GM12891 (cell line): ENCODE measurements around the gene SLC5A10.

Experiments
- DNase-seq: peaks from one replicate; pipeline ENCODE4 v3.0.0; 2011; ENCODE audit warnings: low spot score; ENCODE audit not compliant: insufficient read length
- FAIRE-seq: peaks from 2 replicates; lab custom pipeline; 2011; peaks lifted over from hg19 to GRCh38; lab: Jason Lieb, UNC
- PAX5 ChIP-seq: IDR thresholded peaks from 2 replicates; pipeline ENCODE4 v1.6.1; 2011; ENCODE audit warnings: low read length, moderate library complexity, mild to moderate bottlenecking; ENCODE audit not compliant: insufficient read depth, severe bottlenecking
- POLR2A ChIP-seq: IDR thresholded peaks from 2 replicates; pipeline ENCODE4 v1.6.1; 2011; ENCODE audit warnings: low read depth, low read length, control low read depth
- POLR2AphosphoS5 ChIP-seq: IDR thresholded peaks from 2 replicates; pipeline ENCODE4 v1.6.1; 2011; ENCODE audit warnings: low read depth, low read length, control low read depth
- POU2F2 ChIP-seq: IDR thresholded peaks from 2 replicates; pipeline ENCODE4 v1.6.1; 2011; ENCODE audit warnings: low read depth, mild to moderate bottlenecking, control low read depth, low read length, moderate library complexity
- SPI1 ChIP-seq: IDR thresholded peaks from 2 replicates; pipeline ENCODE4 v1.6.1; 2011; ENCODE audit warnings: low read depth, low read length, control low read depth
- TAF1 ChIP-seq: IDR thresholded peaks from 2 replicates; pipeline ENCODE4 v1.6.1; 2011; ENCODE audit warnings: low read depth, low read length, control low read depth

The SLC5A10 gene

GRCh38 chr17:18963126-18964017 is 11.4 kb downstream of the SLC5A10 start:
- TF ChIP-seq PAX5, result no peak
- no peak for TF ChIP-seq SPI1
- TF ChIP-seq POLR2AphosphoS5, result no peak
- no peak for TF ChIP-seq POU2F2
- TF ChIP-seq TAF1, result no peak
- TF ChIP-seq POLR2A, result no peak
- DNase-seq (no peak), FAIRE-seq (no peak)

- TF ChIP-seq POLR2AphosphoS5 (no peak), SPI1 (no peak), POU2F2 (no peak), POLR2A (no peak), PAX5 (no peak), TAF1 (no peak)
- no peak for DNase-seq
- no peak for FAIRE-seq
Measured at GRCh38 chr17:18964018-18964351, 12.0 kb downstream of the SLC5A10 start.

- FAIRE-seq, result no peak
- no peak for TF ChIP-seq POLR2A
- no peak for TF ChIP-seq PAX5
- no peak for TF ChIP-seq TAF1
- TF ChIP-seq SPI1, result no peak
Measured at GRCh38 chr17:18964550-18964949, 12.6 kb downstream of the SLC5A10 start.

GRCh38 chr17:18965530-18966236 is 13.7 kb downstream of the SLC5A10 start:
- TF ChIP-seq SPI1 (no peak), POLR2AphosphoS5 (no peak), POU2F2 (no peak), TAF1 (no peak), POLR2A (no peak), PAX5 (no peak)
- no peak for DNase-seq
- FAIRE-seq, result no peak

More at GRCh38 chr17:18964550-18964949, 12.6 kb downstream of the SLC5A10 start:
- DNase-seq, result no peak

- DNase-seq (no peak), FAIRE-seq (peak; percentile 40)
- no peak for TF ChIP-seq POU2F2
- TF ChIP-seq PAX5, result no peak
- no peak for TF ChIP-seq POLR2AphosphoS5
- no peak for TF ChIP-seq SPI1
Measured at GRCh38 chr17:18966831-18967624, 15.1 kb downstream of the SLC5A10 start.

- FAIRE-seq, result no peak
- TF ChIP-seq POU2F2 (no peak), PAX5 (no peak), TAF1 (no peak), POLR2AphosphoS5 (no peak), POLR2A (no peak), SPI1 (no peak)
- DNase-seq, result no peak
Measured at GRCh38 chr17:18967916-18968315, 16.0 kb downstream of the SLC5A10 start.

- FAIRE-seq (peak; percentile 68), DNase-seq (no peak)
- TF ChIP-seq POLR2A (no peak), POLR2AphosphoS5 (no peak), SPI1 (no peak)
Measured at GRCh38 chr17:18968345-18968744, 16.4 kb downstream of the SLC5A10 start.

GRCh38 chr17:18968945-18969887 is 17.3 kb downstream of the SLC5A10 start:
- DNase-seq, result no peak
- TF ChIP-seq POU2F2, result no peak
- TF ChIP-seq POLR2A, result no peak
- no peak for TF ChIP-seq TAF1
- no peak for TF ChIP-seq SPI1
- TF ChIP-seq POLR2AphosphoS5, result no peak
- no peak for TF ChIP-seq PAX5
- no peak for FAIRE-seq
